OCI-LY3 (cell line): ENCODE results near the gene KCNIP4.

Experiments
- EZH2phosphoT487 ChIP-seq: fragments of 200-600 bp; shearing (Covaris generic); IDR thresholded peaks from 2 replicates; pipeline ENCODE4 v1.6.1; 2018; ENCODE audit warnings: antibody characterized with exemption, mixed run types, low read depth
- TF ChIP-seq, protein P1 (sequence below): fragments of 200-600, 300-600 bp; sonication (generic); IDR thresholded peaks from 2 replicates; pipeline ENCODE4 v1.5.1; 2014; ENCODE audit warnings: antibody characterized with exemption, low read length, low read depth

DNA sequence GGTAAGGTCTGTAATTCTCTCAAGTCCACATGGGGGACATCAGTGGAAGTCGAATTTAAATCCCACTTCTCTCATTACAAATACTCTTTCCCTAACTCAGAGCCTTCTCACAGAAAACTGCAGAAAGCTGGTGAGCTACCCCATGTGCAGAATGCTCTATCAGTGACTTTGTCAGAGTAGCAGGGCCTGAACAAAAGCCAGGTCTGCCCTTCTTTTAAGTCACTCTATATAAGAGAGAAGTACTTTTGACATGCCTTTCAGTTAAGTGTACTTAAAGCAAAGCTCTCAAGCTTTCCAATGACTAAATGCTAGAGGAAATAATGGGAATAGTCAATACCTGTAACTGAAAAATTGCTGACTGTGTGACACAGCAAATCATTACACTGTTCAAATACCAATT is 323.1 kb downstream of the KCNIP4 start:
- TF ChIP-seq, protein P1, sequence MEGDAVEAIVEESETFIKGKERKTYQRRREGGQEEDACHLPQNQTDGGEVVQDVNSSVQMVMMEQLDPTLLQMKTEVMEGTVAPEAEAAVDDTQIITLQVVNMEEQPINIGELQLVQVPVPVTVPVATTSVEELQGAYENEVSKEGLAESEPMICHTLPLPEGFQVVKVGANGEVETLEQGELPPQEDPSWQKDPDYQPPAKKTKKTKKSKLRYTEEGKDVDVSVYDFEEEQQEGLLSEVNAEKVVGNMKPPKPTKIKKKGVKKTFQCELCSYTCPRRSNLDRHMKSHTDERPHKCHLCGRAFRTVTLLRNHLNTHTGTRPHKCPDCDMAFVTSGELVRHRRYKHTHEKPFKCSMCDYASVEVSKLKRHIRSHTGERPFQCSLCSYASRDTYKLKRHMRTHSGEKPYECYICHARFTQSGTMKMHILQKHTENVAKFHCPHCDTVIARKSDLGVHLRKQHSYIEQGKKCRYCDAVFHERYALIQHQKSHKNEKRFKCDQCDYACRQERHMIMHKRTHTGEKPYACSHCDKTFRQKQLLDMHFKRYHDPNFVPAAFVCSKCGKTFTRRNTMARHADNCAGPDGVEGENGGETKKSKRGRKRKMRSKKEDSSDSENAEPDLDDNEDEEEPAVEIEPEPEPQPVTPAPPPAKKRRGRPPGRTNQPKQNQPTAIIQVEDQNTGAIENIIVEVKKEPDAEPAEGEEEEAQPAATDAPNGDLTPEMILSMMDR: no peak
- TF ChIP-seq EZH2phosphoT487: no peak
